ENCODE data around the gene NDUFC2.
"Not testable (repeated sequence)": the region's sequence is repeated elsewhere in the genome, so short reads cannot be mapped to it uniquely, and the experiment has no call there.

The NDUFC2 gene

GRCh38 chr11:78054971-78055370, 24.7 kb downstream of the NDUFC2 start:
- no peak for DNase-seq (ENCODE audit: low read depth in 2 of 2)

- DNase-seq (ENCODE audit: low read depth in 2 of 2), result no peak
These were observed 28.5 kb downstream of the NDUFC2 start for GRCh38 chr11:78050964-78051831.

DNA sequence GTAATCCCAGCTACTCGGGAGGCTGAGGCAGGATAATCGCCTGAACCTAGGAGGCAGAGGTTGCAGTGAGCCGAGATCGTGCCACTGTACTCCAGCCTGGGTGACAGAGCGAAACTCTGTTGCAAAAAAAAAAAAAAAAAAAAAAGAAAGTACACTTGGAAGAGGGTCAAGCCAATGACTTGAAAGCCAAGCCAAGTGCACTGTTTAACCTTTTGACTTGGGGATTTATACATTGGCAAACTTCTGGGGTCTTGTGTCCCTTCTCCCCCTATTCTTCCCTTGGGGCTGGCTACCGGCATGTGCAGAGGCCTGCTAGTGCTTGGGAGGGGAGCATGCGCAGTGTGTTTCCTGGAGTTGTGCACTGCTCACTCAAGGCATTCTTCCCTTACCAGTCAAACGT, 30.3 kb downstream of the NDUFC2 start:
- DNase-seq (ENCODE audit: low read depth in 2 of 2), result no peak

DNA sequence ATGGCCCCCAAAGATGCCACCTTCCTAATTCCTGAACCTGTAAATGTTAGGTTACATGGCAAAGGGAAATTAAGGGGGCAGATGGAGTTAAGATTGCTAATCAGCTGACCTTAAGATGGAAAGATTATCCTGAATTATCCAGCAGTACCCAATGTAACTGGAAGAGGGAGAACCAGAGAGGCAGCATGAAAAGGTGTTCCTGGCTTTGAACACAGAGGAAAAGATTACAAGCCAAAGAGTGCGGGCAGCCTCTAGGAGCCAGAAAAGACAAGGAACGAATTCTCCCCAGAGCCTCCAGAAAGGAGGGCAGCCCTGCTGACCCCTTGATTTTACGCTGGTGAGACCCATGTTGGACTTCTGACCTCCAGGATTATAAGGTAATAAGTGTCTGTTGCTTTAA, 31.1 kb downstream of the NDUFC2 start:
- no peak for DNase-seq (ENCODE audit: low read depth in 2 of 2)

GRCh38 chr11:78046486-78046854, 33.2 kb downstream of the NDUFC2 start:
- no peak for DNase-seq (ENCODE audit: low read depth in 2 of 2)

DNA sequence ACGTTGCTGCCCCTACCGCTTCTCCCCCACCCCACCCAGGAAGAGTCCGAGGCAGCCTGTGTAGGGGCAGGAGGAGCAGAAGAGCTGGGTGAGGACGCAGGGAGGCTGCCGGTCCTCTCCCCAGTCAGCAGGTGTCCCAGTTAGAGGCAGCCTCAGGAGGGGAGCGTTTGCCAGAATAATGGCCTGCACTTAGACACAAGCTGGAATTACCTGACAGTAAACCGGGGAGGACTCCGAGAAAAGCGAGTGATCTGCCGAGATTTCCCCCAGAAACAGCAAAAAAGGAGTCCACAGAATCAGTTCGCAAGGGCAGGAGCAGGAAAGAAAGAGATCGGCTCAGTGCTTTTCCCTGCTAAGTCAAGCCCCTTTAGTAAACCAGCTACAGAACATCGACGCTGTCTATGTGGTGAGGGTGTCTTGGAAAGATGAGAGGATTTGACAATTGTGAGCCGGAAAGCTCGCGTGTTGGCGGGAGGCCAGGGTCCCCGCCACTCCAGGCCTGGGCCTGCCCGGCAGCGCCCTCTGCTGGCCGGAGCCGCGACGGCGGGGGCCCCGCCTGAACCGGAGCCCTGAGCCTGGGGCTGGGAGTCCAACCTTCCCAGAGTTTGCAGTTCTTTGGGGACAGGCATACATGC, 33.7 kb downstream of the NDUFC2 start:
- peak; percentile 49 to 69 for DNase-seq (ENCODE audit: low read depth in 2 of 2)

DNA sequence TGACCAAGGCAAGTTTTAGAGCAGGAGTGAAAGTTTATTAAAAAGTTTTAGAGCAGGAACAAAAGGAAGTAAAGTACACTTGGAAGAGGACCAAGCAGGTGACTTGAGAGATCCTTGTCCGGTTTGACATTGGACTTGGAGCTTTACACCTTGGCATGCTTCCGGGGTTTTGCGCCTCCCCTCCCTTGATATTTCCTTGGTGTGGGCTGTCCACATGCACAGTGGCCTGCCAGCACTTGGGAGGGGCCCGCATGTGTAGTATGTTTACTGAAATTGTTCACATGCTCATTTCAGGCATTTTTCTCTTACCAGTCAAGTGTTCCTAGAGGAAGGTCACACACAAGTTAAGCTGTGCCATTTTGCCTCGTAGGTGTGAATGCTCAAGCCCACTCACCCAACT, 35.0 kb downstream of the NDUFC2 start:
- no peak for DNase-seq (ENCODE audit: low read depth in 2 of 2)

DNA sequence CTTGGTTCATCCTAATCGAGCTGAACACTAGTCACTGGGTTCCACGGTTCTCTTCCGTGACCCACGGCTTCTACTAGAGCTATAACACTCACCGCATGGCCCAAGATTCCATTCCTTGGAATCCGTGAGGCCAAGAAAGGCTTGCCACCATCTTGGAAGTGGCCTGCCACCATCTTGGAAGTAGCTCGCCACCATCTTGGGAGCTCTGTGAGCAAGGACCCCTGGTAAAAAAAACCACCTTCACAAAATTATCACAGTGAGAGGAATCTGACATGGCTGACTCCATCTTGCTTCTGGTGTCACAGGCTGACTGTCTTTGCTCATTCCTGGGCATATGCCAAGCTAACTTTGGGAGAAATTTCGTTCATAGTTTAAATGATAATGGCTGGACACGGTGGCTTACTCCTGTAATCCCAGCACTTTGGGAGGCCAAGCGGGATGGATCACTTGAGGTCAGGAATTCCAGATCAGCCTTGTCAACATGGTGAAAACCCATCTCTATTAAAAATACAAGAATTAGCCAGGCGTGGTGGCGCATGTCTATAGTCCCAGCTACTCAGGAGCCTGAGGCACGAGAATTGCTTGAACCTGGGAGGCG, 37.7 kb downstream of the NDUFC2 start:
- DNase-seq (ENCODE audit: low read depth in 2 of 2), result no peak

GRCh38 chr11:78041380-78041719, 38.3 kb downstream of the NDUFC2 start:
- DNase-seq (ENCODE audit: low read depth in 2 of 2), result not testable (repeated sequence)

DNA sequence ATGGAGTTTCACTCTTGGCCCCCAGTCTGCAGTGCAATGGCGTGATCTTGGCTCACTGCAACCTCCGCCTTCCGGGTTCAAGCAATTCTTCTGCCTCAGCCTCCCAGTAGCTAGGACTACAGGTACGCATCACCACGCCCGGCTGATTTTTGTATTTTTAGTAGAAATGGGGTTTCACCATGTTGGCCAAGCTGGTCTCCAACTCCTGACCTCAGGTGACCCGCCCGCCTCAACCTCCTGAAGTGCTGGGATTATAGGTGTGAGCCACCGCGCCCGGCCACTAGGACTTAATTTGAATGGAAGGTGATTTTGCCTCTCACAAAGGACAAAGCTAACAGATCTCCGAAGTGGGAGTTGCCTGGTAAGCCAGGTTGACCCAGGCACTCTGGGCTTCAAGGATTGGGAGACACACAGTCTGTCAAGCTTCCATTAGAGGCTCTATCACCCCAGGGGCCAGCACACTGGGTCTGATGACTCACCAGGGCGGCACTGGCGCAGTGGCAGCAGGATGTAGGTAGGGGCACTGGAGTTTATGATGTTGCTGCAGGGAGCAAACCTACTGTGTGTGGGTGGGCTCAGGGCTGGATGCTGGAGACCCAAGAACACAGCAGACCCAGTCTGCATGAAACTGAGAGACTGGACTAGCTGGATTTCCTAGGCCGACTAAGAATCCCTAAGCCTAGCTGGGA, 38.8 kb downstream of the NDUFC2 start:
- DNase-seq (ENCODE audit: low read depth in 2 of 2), result no peak

DNA sequence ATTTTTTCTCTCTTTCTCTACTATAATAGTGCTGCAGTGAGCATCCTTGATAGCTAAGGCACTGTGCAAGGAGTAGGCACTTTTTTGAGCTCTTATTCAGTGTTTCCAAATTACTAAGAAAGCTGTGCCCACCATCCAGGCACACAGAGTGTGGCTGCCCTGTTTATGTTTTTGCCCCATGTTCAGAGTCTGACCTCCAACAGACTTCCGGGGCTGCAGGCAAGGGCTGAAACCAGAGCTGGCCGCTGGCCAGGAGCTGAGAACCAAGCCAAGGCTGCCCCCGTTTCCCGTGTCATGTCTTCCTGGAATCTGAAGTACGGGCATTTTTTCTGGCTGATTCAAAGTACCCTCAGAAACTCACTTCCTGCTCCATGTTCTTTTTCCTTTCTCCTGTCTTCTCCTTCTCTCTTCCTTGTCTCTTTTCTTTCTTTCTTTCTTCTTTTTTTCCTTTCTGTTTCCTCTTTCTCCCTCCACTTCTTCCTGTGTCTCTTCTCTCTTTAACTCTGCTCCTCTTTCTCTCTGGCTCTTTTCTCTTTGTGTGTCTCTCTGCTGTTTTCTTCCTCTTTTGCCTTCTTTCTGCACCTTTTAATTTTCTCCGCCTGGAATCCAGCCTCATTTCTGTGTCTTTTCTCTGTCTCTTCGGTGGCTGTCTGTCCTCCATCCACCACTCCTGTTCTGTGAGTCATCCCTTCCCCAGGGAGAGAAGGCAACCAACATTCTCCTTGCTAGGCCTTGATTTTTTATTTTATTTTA, 39.6 kb downstream of the NDUFC2 start:
- peak in 1 of 2 experiments; percentile 5 for DNase-seq (ENCODE audit: low read depth in 2 of 2)

- DNase-seq (ENCODE audit: low read depth in 2 of 2), result no peak
These were observed 40.2 kb downstream of the NDUFC2 start for GRCh38 chr11:78039391-78039918.

- no peak for DNase-seq (ENCODE audit: low read depth in 2 of 2)
These were observed 40.9 kb downstream of the NDUFC2 start for GRCh38 chr11:78038697-78039313.

DNA sequence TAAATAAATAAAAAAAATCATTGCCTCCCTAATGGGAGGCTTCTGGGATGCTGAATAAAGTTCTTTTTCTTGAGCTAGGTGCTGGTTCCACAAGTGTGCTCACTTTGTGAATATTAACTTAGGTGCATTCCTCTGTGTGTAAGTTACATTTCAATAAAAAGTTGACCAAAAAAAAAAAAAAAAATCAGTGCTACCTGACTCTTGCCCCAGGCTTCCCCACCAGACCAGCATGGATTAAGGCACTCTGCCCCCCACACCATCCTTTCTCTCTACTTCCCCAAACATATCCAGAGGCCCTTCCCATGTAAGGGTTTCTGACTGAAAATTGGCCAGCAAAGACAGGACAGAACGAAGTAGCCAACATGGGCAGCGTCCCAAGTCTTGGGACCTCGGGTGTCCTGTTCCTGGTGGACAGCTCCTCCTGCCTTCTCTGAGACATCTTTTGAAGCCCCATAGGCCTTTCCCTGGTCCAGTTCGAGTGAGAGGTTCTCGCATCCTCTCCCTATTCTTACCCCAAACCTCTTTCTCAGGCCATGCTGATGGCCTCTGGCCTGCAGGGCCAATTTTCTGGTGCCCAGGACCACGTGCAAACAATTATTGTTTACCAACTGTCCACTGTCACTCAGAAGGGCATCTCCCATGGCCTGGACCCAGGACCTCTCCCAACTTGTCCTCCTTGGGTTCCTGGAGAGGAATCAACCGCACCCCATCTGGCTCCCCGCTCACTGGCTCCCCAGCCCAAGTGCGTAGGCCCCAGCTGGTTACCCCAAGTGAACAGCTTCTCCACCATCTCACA, 41.6 kb downstream of the NDUFC2 start:
- DNase-seq (ENCODE audit: low read depth in 2 of 2), result no peak

GRCh38 chr11:78037056-78037455, 42.6 kb downstream of the NDUFC2 start:
- no peak for DNase-seq (ENCODE audit: low read depth in 2 of 2)

DNA sequence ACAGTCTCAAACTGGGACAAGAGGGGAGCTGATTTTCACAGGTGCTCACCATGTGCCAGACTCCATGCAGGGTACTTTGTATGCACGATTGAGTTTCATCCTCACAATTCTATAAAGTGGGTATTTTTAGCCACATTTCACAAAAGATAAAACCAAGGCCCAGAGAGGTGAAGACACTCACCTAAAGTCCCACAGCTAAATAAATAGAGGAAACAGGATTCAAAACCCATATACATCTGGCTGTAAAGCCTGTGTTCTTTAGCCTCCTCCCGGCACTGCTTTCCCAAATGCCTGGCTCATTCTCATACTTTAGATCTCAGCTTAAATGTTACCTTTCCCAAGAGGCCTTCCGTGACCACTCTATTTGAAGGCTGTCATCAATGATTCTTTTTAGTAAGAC, 43.3 kb downstream of the NDUFC2 start:
- no peak for DNase-seq (ENCODE audit: low read depth in 2 of 2)

DNA sequence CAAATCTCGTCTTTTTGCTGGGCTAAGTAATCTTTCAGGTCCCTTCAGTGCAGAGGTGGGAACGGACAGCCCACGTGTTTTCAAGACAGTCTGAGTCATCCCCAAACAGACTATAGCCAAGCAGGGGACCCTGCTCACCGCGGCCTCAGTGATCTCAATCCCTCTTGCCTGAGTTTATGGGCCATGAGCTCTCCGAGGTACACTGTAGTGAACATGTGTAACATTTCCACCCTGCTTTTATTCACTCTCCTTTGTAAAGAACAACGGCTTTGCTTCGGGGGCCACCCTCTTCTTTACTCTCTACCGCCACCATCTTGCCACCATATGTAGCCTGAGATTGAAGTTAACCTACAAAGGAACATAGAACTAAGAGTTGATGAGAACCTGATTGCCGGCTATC, 45.0 kb downstream of the NDUFC2 start:
- no peak for DNase-seq (ENCODE audit: low read depth in 2 of 2)

DNA sequence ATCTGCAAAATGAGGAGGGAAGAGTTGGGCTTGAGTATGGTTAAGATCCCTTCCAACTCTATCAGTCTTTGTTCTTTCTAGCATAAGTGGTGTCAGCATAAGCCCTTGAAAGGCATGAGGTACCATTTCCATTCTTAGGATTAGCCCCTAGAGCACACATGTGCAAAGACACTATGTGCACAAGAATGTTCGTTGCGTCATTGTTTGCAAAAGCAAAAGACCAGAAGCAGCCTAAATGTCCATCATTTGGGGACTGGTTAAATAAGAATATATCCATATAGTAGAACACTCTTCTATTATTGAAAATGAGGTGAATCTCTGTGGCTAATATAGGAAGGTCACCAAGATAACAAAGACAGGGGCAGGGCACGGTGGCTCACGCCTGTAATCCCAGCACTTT, 46.6 kb downstream of the NDUFC2 start:
- DNase-seq (ENCODE audit: low read depth in 2 of 2), result no peak

DNA sequence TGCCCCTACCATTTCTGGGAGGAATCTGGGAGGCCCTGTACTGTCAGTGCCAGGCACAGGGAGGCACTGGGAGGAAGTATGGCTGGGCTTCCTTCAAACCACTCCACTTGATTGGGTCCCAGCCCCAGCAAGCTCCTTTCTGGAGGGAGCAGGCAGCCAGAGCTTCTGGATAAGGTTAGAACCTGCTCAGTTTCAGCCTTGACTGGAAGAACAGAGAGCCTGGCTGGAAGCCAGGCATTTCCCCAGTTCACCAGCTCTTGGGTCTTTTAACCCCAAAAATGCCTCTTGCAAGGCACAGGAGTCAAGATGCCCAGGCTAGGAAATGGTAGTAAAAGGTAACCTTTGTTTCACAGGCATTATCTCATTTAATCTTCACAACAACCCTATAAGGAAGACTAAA, 47.6 kb downstream of the NDUFC2 start:
- no peak for DNase-seq (ENCODE audit: low read depth in 2 of 2)

GRCh38 chr11:78031629-78032028, 48.0 kb downstream of the NDUFC2 start:
- no peak for DNase-seq (ENCODE audit: low read depth in 2 of 2)

All from stimulated activated CD4-positive, alpha-beta T cell treated with anti-CD3 and anti-CD28 coated beads, Interleukin-12 subunit alpha, Interleukin-12 subunit beta, amount 100 ng/mL, for 24 hours (primary cell).